H1 (cell line): ENCODE data around the gene ELAVL1. TPM values are rescaled to one million over a fixed set of nuclear protein-coding genes. Genes with fewer than 3 reads are reported as not detected.

ENCODE experiments used
- CHD2 ChIP-seq: IDR thresholded peaks from 2 replicates; pipeline ENCODE4 v1.6.1; 2012; ENCODE audit warnings: low read length, improper control_type of control experiment
- EZH2 ChIP-seq: fragments of 200-600 bp; sonication (generic); IDR thresholded peaks from 2 replicates; pipeline ENCODE4 v1.7.1; 2012; ENCODE audit warnings: low read depth, mild to moderate bottlenecking, moderate library complexity, low read length, inconsistent platforms; ENCODE audit not compliant: severe bottlenecking
- HDAC2 ChIP-seq, 2 experiments: fragments of 300-600 bp in 1 of 2; sonication (generic) in 1 of 2; IDR thresholded peaks; 2 replicates each; pipeline ENCODE4 v1.6.1; 2011 to 2012; ENCODE audit warnings: low read depth in 2 of 2, low read length in 2 of 2, mild to moderate bottlenecking in 2 of 2, moderate library complexity in 2 of 2, borderline replicate concordance in 1 of 2, inconsistent platforms in 1 of 2
- KDM4A ChIP-seq: IDR thresholded peaks from one replicate; pipeline ENCODE4 v1.7.1; 2012; ENCODE audit warnings: low read depth, mild to moderate bottlenecking, moderate library complexity, low read length, inconsistent platforms; ENCODE audit not compliant: severe bottlenecking
- MAFK ChIP-seq: IDR thresholded peaks from 2 replicates; pipeline ENCODE4 v1.6.1; 2012; ENCODE audit warnings: low read depth, mild to moderate bottlenecking, improper control_type of control experiment, low read length
- PHF8 ChIP-seq: fragments of 200-600 bp; sonication (generic); conservative IDR thresholded peaks from 2 replicates; pipeline ENCODE4 v1.7.1; 2012; ENCODE audit warnings: low read depth, mild to moderate bottlenecking, inconsistent platforms, low read length, moderate library complexity
- SIRT6 ChIP-seq: IDR thresholded peaks from one replicate; pipeline ENCODE4 v1.7.1; 2012; ENCODE audit warnings: low read length, inconsistent platforms
- polyA plus RNA-seq, 7 experiments: library from polyadenylated mRNA; depleted of rRNA in 3 of 7; stranded (reverse) in 5 of 7; unstranded in 2 of 7; fragments of >200 nt in 5 of 7; fragments of 200-250 nt in 2 of 7; gene quantifications; 1 replicate in 5 of 7; 2 replicates in 1 of 7; 4 replicates in 1 of 7; pipeline versions ENCODE4 v1.2.1 to v1.2.3, GENCODE V29; 2011 to 2013; ENCODE audit warnings: missing spikeins in 2 of 7, mixed read lengths in 2 of 7
- total RNA-seq: library from RNA; stranded (reverse); fragmentation: NEBNext Ultra II Directional; extraction: Animal tissue kit (Norgen Biotek cat#: 25700); gene quantifications from 2 replicates; pipeline ENCODE4 v1.2.1, GENCODE V29; 2021

Gene ELAVL1
- total and polyA plus RNA-seq, 2 of the 8 experiments (the other 6 are each of a cell fraction or from before 2014, with no cell fraction given), result 56.7 to 163 TPM

- TF ChIP-seq EZH2 (no peak), KDM4A (no peak), SIRT6 (no peak), MAFK (no peak), HDAC2 (IDR thresholded peaks at IDR 0.05; ENCODE audit: borderline replicate concordance in 1 of 2, low read depth in 2 of 2, low read length in 2 of 2) (no peak), CHD2 (no peak), PHF8 (no peak)
Measured at GRCh38 chr19:7979559-7979958, 25.9 kb downstream of the ELAVL1 start (continued).
